HG02759 (cell line): Measurements from ENCODE around the gene RNF207.

Experiments used
- ATAC-seq: cut with Tn5 transposase; IDR thresholded peaks from one replicate; pipeline ENCODE4 v1.9.1; 2021; ENCODE audit warnings: mild to moderate bottlenecking, moderate library complexity; ENCODE audit not compliant: unreplicated experiment

RNF207 gene, protein sequence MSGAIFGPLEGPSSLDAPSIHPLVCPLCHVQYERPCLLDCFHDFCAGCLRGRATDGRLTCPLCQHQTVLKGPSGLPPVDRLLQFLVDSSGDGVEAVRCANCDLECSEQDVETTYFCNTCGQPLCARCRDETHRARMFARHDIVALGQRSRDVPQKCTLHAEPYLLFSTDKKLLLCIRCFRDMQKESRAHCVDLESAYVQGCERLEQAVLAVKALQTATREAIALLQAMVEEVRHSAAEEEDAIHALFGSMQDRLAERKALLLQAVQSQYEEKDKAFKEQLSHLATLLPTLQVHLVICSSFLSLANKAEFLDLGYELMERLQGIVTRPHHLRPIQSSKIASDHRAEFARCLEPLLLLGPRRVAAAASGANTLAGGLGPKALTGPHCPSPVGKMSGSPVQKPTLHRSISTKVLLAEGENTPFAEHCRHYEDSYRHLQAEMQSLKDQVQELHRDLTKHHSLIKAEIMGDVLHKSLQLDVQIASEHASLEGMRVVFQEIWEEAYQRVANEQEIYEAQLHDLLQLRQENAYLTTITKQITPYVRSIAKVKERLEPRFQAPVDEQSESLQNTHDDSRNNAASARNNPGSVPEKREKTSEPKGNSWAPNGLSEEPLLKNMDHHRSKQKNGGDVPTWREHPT

DNA sequence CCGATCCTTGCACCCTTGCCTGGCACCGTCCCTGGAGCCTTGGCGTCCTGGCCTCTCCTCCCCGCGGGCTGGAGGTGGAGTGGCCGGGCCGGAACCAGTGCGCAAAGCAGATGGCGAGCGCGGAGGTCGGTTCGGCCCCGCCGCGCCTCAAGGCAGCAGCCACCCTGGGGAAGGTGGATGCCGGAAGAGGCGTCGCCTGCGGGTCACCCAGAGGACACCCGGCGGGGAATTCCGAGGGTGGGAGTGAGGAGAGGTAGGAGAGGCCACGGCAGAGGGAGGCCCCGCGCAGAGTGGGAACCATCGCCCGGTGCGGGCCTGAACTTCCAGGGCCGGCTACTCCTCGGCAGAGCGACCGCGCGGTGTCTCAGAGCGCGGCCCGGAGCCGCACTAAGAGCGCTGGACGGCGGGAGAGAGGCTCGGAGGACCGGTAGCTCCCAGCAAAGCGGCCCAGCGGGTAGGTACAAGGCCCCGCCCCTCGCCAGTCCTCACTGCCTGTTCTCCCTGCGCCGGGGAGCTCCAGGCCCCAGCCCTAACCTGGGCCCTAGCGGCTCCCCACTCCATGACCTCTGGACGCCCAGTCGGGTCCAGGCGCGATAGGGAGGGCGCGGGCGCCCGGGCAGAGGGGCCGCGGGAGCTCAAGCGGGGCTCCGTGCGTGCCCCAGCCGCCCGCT, at the start of gene RNF207:
Gene RNF207 (plus strand): TSS at position 271 of the 671 bp plus-strand sequence. CDS start 417 bp downstream, outside the sequence.
- peak; percentile 59 for ATAC-seq

DNA sequence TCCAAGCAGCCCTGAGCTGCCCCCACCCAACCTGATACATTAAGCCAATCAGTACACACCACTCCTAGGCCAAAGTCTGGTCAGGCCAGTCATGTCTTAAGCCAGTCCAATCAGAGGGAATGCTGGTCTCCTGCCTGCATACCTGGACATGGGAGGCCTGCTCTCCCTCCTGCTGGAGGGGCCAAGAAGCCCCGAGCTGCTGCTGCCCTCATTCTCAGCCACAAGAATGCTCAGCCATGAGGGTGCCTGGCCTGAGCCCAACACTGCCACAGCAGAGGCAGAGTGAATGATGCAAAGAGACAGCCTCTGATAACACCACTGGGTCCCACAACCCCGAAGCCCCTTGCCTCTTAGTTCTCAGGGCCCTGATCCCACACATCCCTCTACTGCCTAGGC, 48.8 kb upstream of the RNF207 start:
- no peak for ATAC-seq

DNA sequence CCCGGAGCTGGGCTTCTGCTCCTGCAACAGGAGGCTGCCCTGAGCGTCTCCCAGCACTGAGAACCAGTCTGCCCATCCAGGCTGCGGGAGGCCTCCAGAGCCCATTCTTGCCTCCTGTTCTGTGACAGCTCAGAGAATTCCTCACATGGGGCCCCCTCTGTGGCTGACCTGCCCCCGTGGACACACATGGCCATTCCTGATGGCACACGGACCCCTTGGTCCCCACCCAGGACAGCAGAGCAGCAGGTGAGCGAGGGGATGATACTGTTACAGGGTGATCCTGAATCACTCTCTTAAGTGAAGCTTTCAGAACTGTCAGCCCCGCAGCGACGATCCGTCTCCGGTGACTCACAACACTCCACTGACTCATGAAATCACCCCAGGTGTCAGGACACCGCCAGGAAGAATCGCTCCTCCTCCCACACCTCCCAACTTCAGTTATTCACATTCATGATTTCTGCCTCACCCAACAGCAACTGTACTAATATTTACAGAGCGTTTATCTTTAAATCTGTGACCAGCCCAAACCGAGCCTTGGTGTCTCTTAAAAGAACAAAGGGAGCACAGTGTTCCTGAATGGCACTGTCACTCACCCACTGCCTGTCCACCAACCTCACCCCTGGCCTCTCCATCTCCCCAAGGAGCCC, 48.3 kb upstream of the RNF207 start:
- no peak for ATAC-seq

DNA sequence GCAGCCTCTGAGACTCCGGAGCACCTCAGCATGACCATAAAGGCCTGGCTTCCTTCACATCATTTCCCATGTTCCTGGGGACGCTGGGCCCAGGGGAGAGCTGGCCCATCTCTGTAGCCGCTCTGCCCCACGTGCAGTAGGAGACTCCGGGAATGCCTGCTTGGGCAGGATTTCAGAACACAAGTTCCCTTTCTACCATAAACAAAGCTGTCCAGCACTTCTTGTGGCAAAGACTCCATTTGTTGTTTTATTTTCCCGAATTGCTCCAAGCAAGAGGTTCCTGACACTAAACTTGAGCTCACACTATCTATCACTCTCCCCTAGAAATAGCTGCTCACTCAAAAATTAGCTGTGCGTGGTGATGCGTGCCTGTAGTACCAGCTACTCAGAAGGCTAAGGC, 47.7 kb upstream of the RNF207 start:
- ATAC-seq, result no peak

DNA sequence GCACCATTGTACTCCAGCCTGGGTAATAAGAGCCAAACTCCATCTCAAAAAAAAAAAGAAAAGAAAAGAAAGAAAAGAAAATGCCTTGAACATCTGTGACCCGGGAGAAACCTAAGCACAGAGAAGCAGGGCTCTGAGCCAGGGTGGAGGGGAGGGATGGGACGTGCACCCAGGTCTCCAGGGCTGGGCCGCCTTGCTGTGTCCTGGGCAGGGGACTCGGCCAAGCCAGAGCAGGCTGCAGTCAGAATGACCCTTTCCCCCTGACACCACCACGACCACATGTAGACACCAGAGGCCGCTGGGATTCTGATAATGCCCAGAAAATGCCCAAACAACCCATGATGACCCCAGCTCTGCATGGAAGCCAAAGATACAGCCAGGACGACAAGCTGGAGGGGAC, 43.6 kb upstream of the RNF207 start:
- no peak for ATAC-seq

DNA sequence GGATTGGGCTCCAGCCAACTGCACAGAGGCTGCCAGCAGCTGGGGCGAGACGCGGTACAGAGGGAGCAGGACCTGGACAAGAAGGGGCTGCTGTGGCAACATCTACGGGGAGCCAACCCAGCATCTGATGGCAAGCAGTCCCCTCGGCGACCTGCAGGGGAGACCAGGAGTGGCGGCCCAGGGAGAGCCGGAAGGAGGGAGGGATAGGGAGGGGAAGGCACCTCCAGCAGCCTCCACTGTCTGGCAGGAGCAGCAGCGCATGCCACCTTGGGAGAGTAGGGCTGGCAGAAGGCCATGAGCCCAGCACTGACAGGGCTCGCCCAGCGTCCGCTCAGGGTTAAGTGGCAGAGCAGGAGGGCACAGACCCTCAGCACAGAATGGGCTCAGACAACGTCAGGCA, 43.1 kb upstream of the RNF207 start:
- ATAC-seq, result no peak

DNA sequence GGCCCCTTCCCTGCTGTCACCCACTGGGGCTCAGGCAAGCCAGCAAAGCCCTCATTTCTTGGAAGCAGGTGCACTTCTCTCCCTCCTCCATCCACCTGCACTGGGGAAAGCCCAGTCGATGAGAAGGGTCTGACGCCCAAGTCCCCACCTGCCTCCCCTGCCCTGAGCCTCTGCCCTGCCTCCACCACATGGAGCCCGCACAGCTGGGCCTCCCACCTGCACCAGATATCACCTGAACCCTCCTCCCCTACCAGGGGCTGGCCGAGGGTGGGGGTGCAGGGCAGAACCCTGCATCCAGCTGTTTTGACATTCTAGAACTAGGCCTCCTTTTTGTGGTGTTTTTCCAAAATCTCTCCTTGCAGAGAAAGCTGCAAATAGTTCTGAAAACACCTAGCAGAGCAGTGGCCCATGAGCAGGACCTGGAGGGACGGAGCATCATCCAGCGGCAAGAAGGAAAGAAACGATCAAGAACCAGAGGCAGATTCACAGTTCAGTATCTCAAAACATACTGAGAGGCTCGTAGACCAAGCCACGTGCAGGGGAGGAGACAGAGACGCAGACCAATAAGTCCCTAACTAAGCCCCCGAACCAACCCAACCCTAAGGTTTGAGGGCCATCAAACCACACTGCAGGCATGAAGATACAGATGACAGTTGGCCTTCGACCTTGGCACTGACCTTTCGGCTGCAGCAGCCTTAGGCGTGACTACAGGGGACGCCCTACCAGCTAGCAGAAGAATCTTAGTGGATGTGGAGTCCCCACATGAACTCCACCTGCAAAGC, 42.5 kb upstream of the RNF207 start:
- ATAC-seq, result no peak

DNA sequence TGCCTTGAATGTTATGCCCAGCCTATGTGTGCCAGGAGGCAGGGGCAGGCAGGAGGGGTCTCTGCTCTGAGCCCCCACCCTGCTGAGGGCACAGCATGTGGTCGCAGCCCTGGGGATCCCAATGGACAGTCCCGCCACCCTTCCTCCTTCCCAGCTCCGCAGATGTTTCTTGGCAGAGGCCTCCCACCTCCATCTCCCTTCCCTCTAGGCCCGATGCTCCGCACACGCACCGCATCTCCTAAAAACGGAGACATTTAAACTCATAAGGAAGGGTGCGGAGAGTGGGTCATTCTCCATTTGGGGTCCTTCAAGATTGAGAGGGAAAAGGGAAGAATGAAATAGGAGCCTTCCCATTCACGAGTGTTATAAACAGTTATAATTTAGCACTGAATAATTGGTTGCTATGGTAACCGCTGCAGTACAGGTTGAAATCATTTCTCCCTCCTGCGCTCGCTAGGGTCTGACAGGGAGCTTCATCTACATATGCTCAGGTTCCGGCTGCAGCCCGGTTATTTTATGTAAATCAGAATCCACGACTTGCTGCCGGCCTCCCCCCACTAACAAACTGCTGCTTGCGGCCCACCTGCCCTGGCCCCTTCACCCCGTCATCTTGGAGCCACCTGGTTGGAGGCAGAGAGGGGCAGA, 41.8 kb upstream of the RNF207 start:
- ATAC-seq, result no peak

DNA sequence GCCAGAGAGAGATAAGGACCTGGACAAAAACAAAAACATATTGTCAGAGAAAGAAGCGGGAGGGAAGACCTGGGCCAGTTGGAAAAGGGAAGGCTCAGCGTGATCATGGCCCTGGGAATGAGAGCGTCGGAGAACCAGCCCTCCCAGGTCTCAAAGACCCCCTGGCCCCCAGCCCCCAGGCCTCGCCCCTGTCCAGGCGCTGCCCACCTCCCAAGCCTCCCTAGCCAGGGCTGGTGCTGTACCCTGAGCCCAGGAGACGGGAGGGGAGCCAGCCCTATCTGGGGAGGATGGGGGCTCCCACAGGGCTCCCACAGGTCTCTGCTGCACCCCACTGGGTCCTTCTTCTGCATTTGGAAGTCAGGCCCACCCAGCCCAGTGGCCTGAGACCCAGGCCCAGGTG, 40.9 kb upstream of the RNF207 start:
- ATAC-seq, result no peak

DNA sequence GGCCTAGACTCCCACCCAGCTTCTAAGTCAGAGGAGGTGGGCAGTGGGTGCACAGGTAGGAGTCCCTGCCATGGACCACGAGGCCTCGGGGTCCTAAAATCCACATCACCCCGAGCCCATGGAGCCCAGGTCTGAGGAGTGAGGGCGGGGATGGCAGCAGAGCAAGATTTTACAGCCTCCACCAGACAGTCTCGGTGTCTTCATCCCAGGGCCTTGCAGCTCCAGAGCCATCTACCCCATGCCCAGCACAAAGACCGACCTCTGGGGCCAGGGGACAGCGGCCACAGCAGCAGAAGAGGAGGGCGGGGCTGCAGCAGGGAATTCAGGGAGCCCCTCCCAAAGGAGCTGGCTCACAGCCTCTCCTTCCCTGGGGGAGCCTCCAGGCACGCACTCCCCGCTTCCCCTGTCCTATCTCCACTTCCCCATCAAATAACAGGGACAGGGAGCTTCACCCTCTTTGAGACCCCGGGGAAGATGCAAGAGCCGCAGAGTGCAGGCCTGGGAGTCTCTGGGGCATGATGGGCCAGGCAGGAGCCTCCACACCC, 40.4 kb upstream of the RNF207 start:
- no peak for ATAC-seq

DNA sequence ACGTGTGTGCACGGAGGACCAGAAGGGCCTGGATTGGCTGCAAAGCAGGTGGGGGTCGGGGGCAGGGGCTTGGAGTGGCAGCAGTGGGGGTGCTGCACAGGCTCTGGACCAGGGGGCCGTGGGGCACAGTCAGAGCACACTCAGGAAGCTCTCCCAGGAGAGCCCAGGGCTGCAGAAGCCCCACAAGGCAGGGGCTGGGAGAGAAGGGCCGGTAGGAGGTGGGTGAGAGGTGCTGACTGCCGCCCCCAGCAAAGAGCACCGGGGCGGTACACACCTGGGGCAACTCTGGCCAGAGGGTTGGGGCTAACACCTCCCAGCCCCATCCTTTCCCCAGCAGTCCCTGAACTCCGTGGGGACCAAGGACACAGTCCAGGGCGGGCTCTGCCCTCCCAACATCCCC, 39.7 kb upstream of the RNF207 start:
- no peak for ATAC-seq

DNA sequence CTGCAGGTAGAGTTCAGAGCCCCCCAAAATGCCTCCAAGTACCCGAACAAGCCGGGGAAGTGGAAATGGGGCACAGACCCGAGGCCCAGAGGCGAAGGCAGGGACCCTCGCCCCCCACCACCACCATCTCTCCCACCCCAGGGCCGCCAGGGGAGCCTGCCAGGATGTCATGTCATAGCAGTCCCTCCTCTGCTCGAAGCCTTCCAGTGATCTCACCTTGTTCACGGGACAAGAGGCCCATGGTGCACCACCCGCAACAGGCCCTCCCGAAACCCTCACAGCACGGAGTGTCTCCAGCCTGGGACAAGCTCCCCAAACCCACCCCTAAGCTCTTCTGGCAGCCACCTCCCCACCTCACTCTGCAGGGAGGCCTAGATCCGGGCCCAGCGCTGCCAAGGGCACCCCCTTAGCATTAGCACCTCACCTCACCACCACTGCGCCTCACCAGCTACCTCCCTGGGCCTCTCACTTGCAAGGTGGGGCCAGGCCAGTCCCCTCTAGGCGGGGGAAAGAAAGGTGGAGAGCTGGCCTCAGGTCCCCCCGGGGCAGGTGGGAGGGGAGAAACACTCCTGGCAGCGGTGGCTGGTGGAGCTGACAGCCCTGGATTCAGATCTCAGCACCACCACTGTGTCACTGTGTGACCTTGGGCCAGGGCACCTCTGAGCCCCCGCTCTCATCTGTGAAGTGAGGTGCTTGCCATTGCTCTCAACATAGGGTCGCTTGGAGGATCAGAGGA, 39.1 kb upstream of the RNF207 start:
- ATAC-seq, result no peak

DNA sequence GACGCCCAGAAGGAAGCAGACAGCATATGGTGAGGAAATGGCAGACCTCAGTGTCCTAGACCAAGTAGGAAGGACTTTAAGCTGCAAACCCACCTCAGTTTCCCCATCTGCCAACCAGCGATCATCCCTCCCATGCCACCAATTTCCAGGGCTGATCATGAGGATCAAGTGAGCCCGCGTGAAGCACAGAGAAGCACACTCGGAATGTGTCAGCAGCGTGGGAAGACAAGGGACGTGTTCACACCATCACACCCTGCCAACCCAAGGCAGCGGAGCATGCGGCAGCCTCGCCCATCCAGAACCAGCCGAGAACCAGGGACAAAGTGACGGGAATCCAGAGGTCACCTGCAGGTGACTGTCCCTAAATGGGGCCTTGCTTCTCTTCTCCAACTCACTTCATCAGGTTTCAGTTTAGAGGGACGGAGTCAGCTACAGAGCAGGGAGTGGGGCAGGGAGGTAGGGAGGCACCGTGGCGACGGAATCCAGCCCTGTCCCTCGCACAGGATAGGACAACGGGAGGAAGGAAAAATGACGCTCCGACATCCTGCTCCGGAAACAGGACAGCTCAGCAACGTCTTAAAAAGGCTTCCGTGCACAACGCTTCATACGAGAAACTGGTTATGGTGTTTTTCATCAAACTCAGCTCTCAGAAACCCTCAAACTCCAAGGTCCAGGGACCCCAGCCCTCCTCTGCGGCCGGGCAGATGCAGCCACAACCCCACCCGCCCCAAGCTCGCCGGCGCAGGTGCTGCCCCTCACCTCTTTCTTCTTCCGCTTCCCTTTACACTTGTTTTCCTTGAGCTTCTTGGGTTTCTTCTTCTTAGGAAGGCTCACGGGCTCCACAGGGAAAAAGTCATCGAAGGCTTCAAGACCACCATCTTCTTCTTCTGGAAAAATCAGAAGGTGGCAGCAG, 38.3 kb upstream of the RNF207 start:
- ATAC-seq, result no peak

DNA sequence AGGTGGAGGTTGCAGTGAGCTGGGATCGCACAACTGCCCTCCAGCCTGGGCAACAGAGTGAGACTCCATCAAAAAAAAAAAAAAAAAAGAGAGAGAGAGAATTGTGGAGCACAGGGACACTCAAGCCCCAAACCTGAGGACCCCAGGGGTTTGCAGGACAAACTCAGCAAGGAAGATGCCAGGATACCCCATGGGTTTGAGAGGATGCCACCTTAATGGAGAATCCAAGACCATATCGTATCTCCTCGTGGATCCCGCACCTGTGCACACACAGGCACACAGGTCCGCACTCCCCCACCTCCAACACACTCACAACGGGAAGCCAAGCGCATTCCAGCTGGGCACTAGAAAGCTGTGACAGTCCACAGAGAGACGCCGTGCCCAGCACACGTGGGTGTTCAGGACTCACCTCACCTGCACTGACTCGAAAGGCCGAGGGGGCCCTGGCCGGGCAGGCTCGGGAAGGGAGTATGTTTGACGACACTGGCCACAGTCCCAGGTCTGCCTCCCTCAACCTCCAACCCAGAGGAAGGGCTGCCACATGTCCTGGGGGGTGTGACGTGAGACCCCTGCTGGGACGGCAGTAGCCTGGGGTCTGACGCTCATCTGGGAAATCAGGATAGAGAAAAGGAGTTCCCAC, 36.9 kb upstream of the RNF207 start:
- no peak for ATAC-seq

DNA sequence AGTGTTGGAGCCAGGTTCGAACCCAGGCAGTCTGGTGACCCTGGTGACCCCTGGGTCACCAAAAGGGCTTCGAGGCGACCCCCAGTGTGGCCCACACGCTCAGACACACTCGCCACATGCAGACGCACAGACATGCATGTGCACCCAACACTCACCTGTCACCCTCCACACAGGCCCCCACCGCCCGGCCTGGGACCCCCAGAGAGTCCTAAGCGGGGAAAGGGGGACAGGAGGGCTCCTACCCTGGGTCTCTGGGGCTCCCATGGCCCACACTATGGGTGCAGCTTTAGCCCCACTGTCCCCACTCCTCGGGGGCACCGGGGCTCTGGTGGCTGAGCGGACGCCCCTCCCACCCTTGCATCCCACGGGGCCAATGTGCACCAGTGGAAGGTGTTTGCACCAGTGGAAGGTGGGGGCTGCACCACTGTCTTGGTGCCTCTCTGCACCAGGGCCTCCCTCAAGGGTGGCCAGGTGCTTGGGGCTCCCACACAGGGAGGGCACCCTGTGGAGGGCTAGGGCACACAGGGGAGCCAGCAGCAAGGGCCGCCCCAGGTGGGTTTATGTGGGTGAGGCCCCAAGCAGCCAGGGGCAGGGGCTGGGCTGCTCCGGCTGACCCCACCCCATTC, 35.7 kb upstream of the RNF207 start:
- ATAC-seq, result no peak

DNA sequence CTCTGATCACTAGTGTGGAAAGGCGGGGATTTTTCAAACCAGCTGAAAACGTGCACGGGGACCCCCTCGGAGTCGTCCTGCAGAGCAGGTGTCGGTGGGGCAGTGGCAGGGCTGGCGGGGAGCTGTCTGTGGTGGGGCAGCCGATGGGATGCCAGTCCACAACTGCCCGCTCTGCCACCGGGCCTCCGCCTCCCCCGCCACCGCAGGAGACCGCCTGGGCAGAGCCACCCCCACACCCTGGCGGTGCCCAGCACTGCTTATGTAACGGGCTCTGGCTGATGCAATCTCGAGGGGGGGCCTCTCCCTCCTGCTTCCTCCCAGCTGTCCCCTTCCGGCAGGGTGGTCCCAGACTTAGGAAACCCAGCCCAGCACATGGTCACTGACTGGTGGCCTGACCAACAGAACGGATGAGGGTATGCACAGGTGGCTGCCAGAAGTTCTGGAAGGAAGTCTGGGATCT, 35.1 kb upstream of the RNF207 start:
- no peak for ATAC-seq

DNA sequence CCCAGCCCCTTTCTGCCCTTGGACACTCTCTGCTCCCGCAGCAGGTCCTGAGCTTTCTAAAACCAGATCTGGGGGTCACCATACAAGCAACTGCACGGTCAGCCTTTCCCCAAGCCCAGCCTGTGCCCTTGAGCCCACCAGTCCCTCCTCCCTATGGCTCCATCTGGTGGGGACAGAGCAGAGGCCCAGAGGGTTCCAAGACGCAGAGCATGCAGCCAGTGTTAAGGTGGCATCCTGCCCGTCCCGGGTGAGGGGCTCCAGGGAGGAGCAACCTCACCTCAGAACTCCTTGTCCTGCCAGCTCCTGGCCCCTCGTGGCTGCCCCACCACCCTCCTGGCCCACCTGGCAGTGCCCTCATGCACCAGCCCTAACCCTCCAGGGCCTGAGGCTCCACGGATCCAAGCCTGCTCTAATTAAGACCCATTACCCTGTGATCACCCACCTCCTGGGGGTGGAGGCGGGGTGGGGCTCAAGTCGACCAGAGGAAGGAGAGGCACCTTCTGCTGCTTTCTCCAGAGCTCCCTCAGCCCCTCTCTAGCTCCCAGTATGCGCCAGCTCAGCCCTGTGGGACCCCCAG, 34.3 kb upstream of the RNF207 start:
- ATAC-seq, result no peak
